ENCODE data around the gene SDF4.

- TF ChIP-seq CTCF (IDR thresholded peaks at IDR 0.05) = no peak
- no peak for TF ChIP-seq POLR2AphosphoS5 (IDR thresholded peaks at IDR 0.05)
Measured at GRCh38 chr1:1204425-1204920, 27.3 kb downstream of the SDF4 start.

All from upper lobe of left lung (tissue), 4 donors.